ENCODE measurements around the gene TMEM239.

DNA sequence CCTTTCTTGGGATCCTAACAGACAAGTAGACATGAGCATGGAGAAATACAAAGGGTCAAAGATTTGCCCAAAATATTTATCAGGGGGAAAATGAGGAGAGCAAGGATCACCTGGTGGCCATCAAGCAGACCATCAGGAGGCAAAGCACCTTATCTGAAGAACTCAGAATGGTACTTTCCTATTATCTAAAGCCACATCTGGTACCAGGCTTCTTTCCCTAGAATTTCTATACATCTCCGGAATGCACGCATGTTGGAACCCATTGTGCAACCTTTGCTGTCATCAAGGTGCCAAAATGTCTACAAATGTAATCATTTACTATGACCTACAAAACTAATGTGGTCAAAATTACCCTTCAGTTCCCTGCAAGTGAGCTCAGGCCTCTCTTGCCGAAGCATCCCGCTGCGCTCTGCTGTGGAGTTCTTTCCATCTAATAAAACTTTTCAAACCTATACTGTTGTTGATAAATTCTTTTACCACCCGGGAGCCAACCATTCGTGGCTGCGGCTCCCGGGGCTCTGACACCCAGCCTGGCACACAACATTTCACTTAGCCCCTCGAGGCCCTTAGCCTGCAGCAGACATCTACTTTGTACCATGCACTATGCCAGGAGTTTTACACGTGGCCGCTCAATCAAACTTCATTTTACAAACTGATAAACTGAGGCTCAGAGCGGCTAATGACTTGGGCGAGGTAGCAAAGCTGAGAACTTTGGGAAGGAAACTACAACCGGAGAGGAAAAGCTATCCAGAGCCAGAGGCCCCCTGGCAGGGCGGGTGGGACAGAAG lies 11.9 kb upstream of the TMEM239 start:
- TF ChIP-seq, protein P1, sequence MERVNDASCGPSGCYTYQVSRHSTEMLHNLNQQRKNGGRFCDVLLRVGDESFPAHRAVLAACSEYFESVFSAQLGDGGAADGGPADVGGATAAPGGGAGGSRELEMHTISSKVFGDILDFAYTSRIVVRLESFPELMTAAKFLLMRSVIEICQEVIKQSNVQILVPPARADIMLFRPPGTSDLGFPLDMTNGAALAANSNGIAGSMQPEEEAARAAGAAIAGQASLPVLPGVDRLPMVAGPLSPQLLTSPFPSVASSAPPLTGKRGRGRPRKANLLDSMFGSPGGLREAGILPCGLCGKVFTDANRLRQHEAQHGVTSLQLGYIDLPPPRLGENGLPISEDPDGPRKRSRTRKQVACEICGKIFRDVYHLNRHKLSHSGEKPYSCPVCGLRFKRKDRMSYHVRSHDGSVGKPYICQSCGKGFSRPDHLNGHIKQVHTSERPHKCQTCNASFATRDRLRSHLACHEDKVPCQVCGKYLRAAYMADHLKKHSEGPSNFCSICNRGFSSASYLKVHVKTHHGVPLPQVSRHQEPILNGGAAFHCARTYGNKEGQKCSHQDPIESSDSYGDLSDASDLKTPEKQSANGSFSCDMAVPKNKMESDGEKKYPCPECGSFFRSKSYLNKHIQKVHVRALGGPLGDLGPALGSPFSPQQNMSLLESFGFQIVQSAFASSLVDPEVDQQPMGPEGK (CRISPR knock-in tag; IDR thresholded peaks at IDR 0.05; ENCODE audit: borderline replicate concordance) = no peak
- no peak for TF ChIP-seq POU6F1 (CRISPR knock-in tag; IDR thresholded peaks at IDR 0.05; ENCODE audit: borderline replicate concordance, low read depth)
- TF ChIP-seq TOX (CRISPR knock-in tag; IDR thresholded peaks at IDR 0.05; ENCODE audit: borderline replicate concordance) = no peak
- TF ChIP-seq, protein P2, sequence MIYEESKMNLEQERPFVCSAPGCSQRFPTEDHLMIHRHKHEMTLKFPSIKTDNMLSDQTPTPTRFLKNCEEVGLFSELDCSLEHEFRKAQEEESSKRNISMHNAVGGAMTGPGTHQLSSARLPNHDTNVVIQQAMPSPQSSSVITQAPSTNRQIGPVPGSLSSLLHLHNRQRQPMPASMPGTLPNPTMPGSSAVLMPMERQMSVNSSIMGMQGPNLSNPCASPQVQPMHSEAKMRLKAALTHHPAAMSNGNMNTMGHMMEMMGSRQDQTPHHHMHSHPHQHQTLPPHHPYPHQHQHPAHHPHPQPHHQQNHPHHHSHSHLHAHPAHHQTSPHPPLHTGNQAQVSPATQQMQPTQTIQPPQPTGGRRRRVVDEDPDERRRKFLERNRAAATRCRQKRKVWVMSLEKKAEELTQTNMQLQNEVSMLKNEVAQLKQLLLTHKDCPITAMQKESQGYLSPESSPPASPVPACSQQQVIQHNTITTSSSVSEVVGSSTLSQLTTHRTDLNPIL (CRISPR knock-in tag; IDR thresholded peaks at IDR 0.05; ENCODE audit: low read depth) = no peak
- no peak for TF ChIP-seq BACH2 (CRISPR knock-in tag; IDR thresholded peaks at IDR 0.05; ENCODE audit: borderline replicate concordance)
- no peak for TF ChIP-seq ZFP30 (CRISPR knock-in tag; IDR thresholded peaks at IDR 0.05)
